Hematopoietic multipotent progenitor cell treated with erythropoietin and hydrocortisone succinate and interleukin-3 and kit ligand, for 6 days (in vitro differentiated cells): ENCODE data around the gene CFHR4.
"Not testable (repeated sequence)": the region's sequence is repeated elsewhere in the genome, so short reads cannot be mapped to it uniquely, and the experiment has no call there.

Experiments used
- DNase-seq: peaks from one replicate; pipeline ENCODE4 v3.0.0-alpha.2; 2015

The CFHR4 gene

GRCh38 chr1:196887515-196888239 lies at the start of gene CFHR4:
CFHR4 (plus strand) TSS chr1:196888052; CDS start chr1:196888151, 99 bp downstream.
- no peak for DNase-seq

- DNase-seq, result not testable (repeated sequence)
These were observed 38.0 kb upstream of the CFHR4 start for GRCh38 chr1:196849613-196850492.

- no peak for DNase-seq
These were observed 31.8 kb upstream of the CFHR4 start for GRCh38 chr1:196856053-196856452.

GRCh38 chr1:196857188-196857587 lies 30.7 kb upstream of the CFHR4 start:
- no peak for DNase-seq

- DNase-seq, result no peak
These were observed 29.0 kb upstream of the CFHR4 start for GRCh38 chr1:196858811-196859210.

- DNase-seq, result no peak
These were observed 27.4 kb upstream of the CFHR4 start for GRCh38 chr1:196860323-196860884.

GRCh38 chr1:196861429-196861828 lies 26.4 kb upstream of the CFHR4 start:
- DNase-seq, result no peak

GRCh38 chr1:196866974-196867373 lies 20.9 kb upstream of the CFHR4 start:
- no peak for DNase-seq

- no peak for DNase-seq
These were observed 14.5 kb upstream of the CFHR4 start for GRCh38 chr1:196873385-196873784.

GRCh38 chr1:196875935-196876334 lies 11.9 kb upstream of the CFHR4 start:
- no peak for DNase-seq

- DNase-seq, result no peak
These were observed 9.9 kb upstream of the CFHR4 start for GRCh38 chr1:196877964-196878363.

GRCh38 chr1:196886560-196886959 lies 1.3 kb upstream of the CFHR4 start:
- not testable (repeated sequence) for DNase-seq

GRCh38 chr1:196890668-196891067 lies 2.8 kb downstream of the CFHR4 start:
- DNase-seq, result no peak

GRCh38 chr1:196891251-196891650 lies 3.4 kb downstream of the CFHR4 start:
- no peak for DNase-seq

GRCh38 chr1:196896355-196896754 lies 8.5 kb downstream of the CFHR4 start:
- no peak for DNase-seq

GRCh38 chr1:196897158-196897828 lies 9.4 kb downstream of the CFHR4 start:
- no peak for DNase-seq

GRCh38 chr1:196902344-196902743 lies 14.5 kb downstream of the CFHR4 start:
- no peak for DNase-seq

GRCh38 chr1:196910215-196910614 lies 22.4 kb downstream of the CFHR4 start:
- DNase-seq, result no peak

GRCh38 chr1:196912283-196912682 lies 24.4 kb downstream of the CFHR4 start:
- not testable (repeated sequence) for DNase-seq

- DNase-seq, result not testable (repeated sequence)
These were observed 39.0 kb downstream of the CFHR4 start for GRCh38 chr1:196926839-196927238.

GRCh38 chr1:196932853-196933252 lies 45.0 kb downstream of the CFHR4 start:
- not testable (repeated sequence) for DNase-seq

GRCh38 chr1:196933531-196934189 lies 45.8 kb downstream of the CFHR4 start:
- no peak for DNase-seq

GRCh38 chr1:196941474-196941873 lies 53.6 kb downstream of the CFHR4 start:
- not testable (repeated sequence) for DNase-seq
